Measurements from ENCODE around the gene OGN. TPM values are rescaled to one million over a fixed set of nuclear protein-coding genes. Genes with fewer than 3 reads are reported as not detected.

Gene OGN
- total and polyA plus RNA-seq, 2 of the 13 experiments (the other 11 are each of a cell fraction or from before 2014, with no cell fraction given), result not detected

DNA sequence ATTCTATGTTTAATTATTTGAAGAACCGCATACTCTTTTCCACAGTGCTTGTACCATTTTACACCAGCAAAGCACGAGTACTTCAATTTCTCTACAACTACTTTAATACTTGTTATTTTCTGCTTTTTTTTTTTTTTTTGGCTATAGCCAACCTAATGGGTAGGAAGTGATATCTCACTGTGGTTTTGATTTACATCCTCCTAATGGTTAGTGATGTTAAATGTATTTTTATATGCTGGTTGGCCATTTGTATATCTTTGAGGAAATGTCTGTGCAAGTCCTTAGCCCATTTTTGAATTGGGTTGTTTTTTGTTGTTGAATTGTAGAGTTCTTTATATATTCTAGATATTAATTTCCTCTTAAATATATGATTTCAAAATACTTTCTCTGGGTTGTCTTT lies 22.6 kb downstream of the OGN start (continued):
- TF ChIP-seq, protein P1, sequence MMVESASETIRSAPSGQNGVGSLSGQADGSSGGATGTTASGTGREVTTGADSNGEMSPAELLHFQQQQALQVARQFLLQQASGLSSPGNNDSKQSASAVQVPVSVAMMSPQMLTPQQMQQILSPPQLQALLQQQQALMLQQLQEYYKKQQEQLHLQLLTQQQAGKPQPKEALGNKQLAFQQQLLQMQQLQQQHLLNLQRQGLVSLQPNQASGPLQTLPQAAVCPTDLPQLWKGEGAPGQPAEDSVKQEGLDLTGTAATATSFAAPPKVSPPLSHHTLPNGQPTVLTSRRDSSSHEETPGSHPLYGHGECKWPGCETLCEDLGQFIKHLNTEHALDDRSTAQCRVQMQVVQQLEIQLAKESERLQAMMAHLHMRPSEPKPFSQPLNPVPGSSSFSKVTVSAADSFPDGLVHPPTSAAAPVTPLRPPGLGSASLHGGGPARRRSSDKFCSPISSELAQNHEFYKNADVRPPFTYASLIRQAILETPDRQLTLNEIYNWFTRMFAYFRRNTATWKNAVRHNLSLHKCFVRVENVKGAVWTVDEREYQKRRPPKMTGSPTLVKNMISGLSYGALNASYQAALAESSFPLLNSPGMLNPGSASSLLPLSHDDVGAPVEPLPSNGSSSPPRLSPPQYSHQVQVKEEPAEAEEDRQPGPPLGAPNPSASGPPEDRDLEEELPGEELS (CRISPR knock-in tag; IDR thresholded peaks at IDR 0.05), result no peak
- no peak for TF ChIP-seq HNRNPL (IDR thresholded peaks at IDR 0.05; ENCODE audit: low read depth, low read length)

DNA sequence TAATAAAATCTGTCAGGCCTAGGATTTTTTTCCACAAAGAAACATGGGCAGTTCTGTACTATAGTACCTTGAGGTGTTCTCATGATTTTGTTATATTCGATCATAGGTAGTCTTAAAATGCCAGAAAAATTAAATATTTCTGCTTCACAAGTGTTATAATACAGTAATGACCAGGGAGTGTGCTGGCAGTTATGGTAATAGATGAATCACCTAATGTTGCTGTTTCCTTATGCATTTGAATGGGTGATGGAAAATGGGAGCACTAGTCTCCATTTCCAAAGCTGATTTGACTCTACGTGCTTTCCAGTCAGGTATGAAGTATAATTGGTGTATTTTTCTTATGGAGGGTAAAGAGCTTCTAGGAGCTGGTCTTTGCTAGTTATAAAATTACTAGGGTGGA lies 23.8 kb downstream of the OGN start:
- H3K9me3 ChIP-seq (ENCODE audit: low read length), result no peaks in the 10 kb centered on the region
- peaks cover 7% of the 10 kb centered on the region for H3K4me1 ChIP-seq (ENCODE audit: insufficient read depth, low read length)
- no TSS peak for BruUV-seq (replicated peaks)
- H3K79me2 ChIP-seq (ENCODE audit: insufficient read depth, low read length), result no peaks in the 10 kb centered on the region
- TF ChIP-seq ZNF737 (CRISPR knock-in tag; IDR thresholded peaks at IDR 0.05; ENCODE audit: borderline replicate concordance) (no peak), CENPX (CRISPR knock-in tag; IDR thresholded peaks at IDR 0.05) (no peak), ZNF383 (CRISPR knock-in tag; IDR thresholded peaks at IDR 0.05; ENCODE audit: borderline replicate concordance) (no peak)
- no peak overlapping the region for H3K9ac ChIP-seq (ENCODE audit: insufficient read depth, low read depth, low read length)
- 100% methylated on average over 2 of the region's 2 CpGs for WGBS (ENCODE audit: low lambda C conversion rate)
- no peak overlapping the region for H3K4me2 ChIP-seq (ENCODE audit: low read depth, low read length)
- FAIRE-seq (no peak), DNase-seq (ENCODE audit: low spot score) (no peak), ATAC-seq (no peak)
- ChIA-PET POLR2A (no interaction called here), CTCF (ENCODE audit: low intra/inter-chr PET ratio, low total read pairs) (no interaction called here)
- intact Hi-C loops (cut with micrococcal nuclease; ENCODE audit: unreplicated experiment), result no loop called here
- H3K27me3 ChIP-seq (ENCODE audit: control insufficient read depth in 1 of 2, insufficient read depth in 2 of 2, low read length in 2 of 2), result no peaks in the 10 kb centered on the region
- in situ Hi-C loops (cut with HindIII; ENCODE audit: extremely low pct_ligation_motif_present, low pct_unique_long_range_greater_than_20kb), result no loop called here
- H2AFZ ChIP-seq (ENCODE audit: low read length), result no peak overlapping the region
- no peak overlapping the region for H3K4me3 ChIP-seq (replicated peaks in 1 of 3; ENCODE audit: insufficient read depth in 1 of 3, low read depth in 2 of 3, low read length in 3 of 3)
- H4K20me1 ChIP-seq (ENCODE audit: insufficient read depth, low read length), result no peaks in the 10 kb centered on the region
- H3K27ac ChIP-seq (ENCODE audit: extremely low read length, insufficient read depth, low read length), result no peak overlapping the region
- no peaks in the 10 kb centered on the region for H3K36me3 ChIP-seq (replicated peaks in 1 of 2; ENCODE audit: control insufficient read depth in 1 of 2, insufficient read depth in 2 of 2, low read length in 2 of 2)

Data from HepG2 (cell line).